NOMO-1 (cell line): Measurements from ENCODE around the gene INTU.
"Not testable (repeated sequence)": the region's sequence is repeated elsewhere in the genome, so short reads cannot be mapped to it uniquely, and the experiment has no call there.

Source experiments
- DNase-seq, 2 experiments: peaks; one replicate each; lab custom pipeline; 2025; ENCODE audit not compliant: unreplicated experiment in 2 of 2; lab: John Stamatoyannopoulos, UW

The INTU gene

DNA sequence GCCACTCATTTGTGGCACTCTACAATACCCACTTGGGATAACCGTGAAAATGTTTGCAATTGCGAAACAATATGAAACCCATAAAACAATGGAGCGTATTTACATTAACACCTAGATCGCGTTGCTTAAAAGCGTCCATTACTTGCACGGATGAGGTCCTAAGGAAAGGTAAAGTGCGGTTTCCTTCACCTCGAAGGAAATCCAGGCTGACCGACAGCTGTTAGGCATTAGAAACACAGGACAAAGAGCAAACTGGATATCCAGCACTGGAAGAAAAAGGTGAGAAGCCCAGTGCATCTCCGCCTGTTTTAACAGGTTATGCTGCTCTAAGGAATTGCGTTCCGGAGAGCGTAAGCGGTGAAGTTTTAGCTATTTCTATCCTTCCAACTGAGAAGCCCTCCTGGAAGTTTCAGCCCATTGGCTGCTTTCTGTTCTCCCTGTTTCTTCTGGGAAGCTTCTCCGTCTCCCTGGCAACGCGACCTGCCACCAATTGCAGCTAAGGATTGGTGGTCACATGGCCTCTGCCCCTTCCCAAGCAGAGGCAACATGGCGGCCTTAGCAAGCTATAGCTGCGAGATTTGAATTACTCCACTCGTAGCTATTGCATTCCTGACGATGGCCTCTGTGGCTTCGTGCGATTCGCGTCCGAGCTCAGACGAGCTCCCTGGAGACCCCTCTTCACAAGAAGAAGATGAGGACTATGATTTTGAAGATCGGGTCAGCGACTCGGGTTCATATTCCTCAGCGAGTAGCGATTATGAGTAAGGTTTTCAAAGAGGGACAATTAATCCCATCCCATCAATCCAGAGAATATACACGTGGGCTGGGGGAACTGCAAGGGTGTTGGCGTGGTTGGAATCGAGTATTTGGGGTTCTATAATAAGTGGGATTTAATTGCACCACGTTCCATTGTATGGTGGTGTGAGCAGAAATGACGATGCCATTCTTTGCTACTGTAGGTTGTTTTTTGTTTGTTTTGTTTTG lies at the start of gene INTU:
TSS of gene INTU (plus strand) at position 538 of the 984 bp plus-strand sequence. CDS start at position 616, 78 bp downstream.
- DNase-seq: no peak

DNA sequence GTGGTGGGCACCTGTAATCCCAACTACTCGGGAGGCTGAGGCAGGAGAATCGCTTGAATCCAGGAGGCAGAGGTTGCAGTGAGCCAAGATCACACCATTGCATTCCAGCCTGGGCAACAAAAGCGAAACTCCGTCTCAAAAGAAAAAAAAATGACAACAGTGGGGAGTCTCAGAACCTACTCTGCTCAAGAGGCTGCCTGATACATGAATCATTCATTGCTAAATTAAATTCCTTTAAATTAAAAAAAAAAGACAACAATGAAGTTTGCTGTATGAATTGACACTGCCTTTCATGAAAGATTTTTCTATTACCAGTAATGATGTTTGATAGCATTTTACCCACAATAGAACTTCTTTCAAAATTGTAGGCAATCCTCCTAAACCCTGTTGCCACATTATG lies 46.3 kb upstream of the INTU start:
- not testable (repeated sequence) for DNase-seq

DNA sequence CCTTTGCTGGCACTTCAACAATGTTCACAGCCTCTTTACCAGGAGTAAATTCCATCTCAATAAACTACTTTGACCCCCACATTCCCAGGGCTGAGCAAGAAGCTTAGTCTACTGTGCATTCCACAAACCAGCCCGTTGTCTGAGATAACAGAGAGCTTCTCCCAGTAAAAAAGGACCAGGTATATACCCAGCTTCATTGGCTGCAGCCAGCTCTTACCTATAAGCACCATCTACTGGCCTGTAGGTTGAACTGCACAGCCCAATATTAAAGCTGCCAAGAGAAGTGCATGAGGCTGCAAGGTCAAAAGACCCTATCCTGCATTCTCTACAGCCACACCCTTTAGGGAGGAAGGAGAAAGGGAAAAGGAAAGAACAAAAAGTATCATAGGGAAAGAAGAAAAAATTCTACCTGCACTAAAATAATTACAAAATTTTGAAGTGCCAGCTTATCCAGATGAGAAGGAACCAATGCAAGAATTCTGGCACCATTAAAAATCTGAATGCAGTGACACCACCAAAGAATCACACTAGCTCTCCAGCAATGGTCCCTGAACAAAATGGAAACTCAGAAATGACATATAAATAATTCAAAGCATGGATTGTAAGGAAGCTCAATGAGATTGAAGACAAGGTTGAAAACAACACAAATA lies 45.7 kb upstream of the INTU start:
- peak in 1 of 2 experiments; percentile 11 for DNase-seq

DNA sequence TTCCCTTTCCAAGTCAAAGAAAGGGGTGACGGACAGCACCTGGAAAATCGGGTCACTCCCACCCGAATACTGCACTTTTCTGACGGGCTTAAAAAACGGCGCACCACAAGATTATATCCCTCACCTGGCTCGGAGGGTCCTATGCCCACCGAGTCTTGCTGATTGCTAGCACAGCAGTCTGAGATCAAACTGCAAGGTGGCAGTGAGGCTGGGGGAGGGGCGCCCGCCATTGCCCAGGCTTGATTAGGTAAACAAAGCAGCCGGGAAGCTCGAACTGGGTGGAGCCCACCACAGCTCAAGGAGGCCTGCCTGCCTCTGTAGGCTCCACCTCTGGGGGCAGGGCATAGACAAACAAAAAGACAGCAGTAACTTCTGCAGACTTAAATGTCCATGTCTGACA lies 43.6 kb upstream of the INTU start:
- DNase-seq: not testable (repeated sequence)

DNA sequence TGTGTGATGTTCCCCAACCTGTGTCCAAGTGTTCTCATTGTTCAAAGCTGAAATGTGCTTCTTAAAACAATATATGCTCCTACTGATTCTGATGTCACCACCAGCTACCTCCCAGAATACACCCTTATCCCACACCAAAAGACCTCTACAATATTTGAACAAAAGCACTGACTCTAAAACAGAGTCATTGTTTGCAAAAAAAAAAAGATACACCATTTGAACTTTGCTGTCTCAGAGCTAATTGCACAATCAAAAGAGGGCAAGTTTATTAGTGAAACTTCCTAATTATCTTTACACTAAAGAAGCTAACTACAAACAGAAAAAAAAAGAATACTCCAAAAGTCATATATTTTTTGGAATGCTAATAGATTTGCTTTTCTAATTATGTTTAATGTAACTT lies 34.1 kb upstream of the INTU start:
- no peak for DNase-seq

DNA sequence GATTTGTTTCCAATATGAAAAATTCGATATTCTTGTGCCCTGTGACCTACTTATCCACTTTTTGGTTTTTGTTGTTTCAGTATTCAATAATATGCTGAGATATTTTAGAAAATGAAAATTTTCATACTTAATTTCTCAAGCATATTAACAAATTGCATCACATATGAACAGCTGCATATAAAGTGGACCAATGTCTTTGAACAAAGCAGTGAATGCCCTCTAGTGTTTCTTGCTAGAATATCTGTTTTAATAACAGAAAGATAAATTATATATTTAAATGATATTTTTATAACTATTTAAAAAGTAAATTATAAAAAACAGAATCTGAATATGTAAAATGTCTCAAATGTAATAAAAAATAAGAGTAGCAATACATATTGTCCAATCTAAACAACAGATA lies 31.7 kb upstream of the INTU start:
- peak in 1 of 2 experiments; percentile 16 for DNase-seq

DNA sequence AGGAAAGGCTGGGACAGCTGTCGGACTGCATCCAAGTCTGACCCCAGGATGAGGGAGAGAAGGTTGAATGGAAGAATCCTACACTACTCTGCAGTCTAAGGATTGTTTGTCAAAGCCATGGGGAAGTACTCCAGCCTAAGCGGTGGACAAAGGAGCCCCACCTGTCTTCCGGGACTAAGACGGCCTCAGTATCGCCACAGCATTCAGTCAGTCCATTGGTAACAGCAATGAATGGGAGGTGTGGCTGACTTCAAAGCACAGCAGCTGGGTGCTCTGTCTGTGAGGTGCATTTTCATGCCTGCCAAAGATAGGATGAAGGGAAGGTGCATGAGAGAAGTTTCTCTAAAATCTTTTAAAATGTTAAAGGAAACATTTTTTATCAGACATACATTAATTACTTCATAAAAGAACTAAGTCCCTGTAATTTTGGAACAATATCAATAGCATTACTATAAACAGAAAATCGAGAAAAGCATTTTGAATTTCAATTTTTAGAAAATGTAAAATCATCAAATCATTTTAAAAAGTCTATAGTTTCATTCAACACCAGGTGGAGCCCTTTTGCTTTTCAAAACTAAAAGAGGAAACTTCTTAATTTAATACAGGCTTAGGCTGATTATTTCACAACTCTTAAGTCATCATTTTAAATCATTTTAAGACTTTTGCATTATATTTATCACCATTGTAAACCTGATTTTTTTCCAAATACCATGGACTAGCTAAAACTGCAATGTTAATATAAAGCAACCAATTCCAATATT lies 27.6 kb upstream of the INTU start:
- peak; percentile 11 to 66 for DNase-seq

DNA sequence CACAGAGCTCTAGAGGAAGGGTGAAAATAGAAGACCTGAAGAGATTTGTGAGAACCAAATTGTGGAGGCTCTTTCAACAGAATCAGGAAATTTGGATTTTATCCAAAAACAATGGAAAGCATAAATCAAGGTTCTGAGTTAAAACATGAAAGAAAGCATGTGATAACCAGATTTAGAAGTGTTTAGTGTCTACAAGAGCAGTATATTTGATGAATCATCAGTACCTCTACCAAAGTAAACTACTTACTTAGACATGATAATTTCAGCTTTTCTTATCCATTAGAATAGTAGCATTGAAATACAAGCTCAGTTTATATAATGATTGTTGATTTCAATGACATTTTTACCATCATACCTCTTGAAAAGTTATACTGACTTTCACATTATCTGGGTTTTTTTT lies 25.9 kb upstream of the INTU start:
- no peak for DNase-seq

DNA sequence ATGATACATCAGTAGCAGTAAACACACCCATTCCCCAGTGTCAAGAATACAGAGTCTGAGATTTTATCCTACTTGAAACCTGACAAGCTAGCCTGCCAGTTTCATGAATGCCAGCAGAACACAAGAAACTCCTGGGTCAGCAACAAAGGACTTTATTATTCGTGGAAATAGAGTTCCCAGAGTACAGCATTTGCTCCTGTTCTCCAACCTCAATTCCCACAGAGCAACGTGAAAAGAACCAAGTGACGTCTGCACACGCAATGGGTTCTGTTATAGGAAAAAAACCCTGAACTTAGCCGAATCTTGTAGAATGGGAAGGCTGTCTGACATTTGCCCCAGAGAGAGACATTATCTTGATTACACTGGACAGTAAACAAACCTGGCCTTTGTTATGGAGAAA lies 23.3 kb upstream of the INTU start:
- DNase-seq: no peak

DNA sequence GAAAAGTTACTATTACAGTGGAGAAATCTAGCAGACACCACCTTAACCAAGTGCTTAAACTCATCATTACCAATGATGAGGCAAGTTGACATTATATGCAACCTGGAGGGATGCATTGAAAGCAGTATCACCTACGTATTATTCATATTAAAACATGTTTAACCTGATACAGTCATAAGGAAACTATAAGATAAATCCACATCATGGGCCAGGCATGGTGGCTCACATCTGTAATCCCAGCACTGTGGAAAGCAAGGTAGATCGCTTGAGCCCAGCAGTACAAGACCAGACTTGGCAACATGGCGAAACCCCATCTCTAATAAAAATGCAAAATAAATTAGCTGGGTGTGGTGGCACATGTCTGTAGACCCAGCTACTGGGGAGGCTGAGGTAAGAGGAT lies 22.3 kb upstream of the INTU start:
- no peak for DNase-seq

DNA sequence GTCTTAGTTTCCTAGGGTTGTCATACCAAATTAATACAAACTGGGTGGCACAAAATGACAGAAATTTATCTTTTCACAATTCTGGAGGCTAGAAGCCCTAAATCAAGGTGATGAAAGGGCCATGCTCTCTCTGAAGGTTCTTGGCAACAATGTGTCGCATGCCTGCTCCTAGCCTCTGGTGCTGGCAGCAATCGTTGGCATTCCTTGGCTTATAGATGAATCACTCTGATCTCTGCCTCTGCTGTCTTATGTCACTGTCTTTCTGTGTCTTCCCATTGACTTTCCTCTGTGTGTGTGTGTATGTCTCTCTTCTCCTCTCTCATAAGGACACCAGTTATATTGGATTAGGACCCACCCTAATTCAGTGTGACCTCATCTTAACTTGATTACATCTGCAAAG lies 15.9 kb upstream of the INTU start:
- no peak for DNase-seq

DNA sequence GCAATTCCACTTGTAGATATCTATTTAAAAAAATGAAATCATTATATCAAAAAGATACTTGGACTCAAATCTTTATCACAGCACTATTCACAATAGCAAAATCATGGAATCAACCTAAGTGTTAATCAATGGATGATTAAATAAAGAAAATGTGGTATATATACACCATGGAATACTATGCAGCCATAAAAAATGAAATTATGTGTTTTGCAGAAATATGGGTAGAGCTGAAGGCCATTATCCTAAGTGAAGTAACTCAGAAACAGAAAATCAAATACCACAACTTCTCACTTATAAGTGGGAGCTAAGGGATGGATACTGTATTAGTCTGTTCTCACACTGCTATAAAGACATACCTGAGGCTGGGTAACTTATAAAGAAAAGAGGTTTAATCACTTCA lies 14.3 kb upstream of the INTU start:
- DNase-seq: no peak

DNA sequence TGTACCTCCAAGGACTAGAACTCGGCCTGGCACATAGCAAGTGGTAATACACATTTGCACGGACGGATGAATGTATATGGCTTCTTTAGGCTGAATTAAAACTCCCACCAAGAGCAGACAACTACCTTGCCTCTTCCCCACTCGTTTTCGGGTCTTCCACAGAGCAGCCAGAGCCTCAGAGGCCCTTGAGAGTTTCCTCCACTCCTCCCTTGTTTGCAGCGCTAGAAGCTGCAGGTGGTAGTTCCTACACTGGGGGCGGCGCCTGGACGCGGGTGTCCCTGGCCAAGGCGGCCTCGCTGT lies 10.2 kb upstream of the INTU start:
- DNase-seq: no peak

DNA sequence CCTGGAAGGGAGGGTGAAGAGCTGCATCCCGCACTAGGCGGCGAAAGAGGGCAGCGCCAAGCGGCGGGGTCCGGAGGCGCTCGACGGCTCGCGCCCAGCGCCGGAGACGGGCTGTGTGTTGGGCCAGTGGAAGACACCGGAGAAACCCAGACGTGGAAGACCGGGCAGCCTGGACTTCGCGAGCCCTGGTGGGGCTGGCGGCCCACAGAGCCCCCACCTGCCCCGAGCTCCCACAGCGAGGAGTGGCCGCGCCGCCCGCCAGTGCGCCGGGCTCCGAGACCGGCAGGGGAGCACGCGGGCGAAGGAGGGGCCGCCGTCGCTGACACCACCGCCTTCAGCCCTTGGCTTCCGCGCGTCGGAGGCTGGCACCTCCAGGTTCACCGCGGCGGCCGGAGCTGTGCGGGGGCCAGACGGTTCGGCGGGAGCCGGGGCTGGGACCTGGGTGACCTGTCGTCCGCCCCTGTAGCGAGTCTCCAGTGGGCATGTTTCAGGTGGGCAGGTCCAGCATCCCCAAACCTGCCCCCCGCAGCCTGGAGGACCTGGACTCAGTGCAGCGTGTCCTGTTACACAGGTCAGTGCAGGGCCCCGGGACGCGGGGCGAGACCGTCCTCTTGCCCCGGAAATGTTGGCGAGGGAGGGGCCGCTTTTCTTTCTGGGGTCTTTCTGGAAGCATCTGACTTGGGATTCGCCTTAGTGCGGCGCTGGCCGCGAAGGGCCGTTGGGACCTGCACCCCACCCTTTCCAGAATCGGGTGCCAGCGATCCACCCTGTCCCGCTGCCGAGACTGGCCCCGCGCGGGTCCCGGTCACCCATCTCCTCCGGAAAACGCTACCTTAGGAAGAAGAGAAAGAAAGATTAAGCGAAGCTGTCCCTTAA lies 9.6 kb upstream of the INTU start:
- DNase-seq: no peak

DNA sequence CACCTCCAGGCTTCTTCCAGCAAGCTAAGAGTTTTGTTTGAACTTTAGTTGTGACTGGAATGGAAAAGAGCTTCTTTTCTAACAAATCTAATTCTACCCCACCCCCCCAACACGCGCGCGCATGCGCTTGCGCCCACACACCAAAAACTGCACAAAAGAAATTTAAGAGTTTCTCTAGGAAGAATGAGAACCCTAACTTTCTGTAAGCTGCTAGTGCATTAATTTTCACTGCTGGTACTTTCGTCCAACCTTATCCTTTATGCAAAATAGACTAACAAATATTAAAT lies 9.0 kb upstream of the INTU start:
- no peak for DNase-seq

DNA sequence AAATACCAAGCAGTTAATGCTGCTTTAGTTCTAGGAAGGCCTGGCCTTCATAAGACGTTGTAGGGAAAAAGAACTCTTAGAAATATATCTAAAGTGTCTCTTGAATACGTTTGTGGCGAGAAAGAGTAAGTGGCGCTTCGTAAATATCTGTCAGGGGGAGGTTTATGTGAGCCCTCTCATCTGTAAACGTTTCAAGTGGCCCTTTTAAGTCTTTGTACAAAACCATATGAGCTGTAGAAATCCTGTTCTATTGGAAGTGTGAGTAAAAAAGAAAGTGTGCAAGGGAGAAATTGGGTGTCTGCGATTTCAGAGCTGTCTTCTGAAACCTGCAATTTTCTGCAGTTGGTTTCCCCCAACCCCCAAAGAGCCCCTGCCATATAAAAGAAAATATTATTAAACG lies 8.6 kb upstream of the INTU start:
- no peak for DNase-seq

DNA sequence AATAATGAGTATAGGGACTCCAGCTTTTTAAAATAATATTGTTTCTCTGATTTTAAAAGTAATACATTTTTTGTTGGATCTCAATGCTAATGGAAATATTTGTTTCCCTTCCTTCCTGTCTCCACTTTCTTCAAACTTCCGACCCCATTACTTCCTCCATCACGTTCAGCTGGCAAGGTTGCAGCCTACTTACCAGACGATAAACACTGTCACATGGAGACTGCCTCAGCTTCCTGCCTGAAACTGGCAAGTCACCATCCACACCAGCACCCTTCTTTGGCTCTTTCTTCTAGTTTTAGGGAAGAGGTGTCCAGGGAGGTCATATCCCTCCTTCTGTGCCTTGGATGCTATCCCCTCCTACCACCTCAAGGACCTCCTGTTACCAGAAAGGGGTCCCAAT lies 3.4 kb upstream of the INTU start:
- no peak for DNase-seq

DNA sequence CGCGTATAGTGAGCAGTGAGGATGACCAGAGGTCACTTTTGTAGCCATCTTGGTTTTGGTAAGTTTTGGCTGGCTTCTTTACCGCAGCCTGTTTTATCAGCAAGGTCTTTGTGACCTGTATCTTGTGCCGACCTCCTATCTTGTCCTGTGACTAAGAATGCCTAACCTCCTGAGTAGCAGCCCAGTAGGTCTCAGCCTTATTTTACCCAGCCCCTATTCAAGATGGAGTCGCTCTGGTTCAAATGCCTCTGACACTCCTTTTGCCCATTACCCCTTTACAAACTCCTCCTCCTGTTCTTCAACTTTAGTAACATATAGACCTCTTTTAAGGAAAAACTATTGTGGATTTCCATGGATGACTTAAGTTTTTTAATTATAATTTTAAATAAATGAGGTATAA lies 2.6 kb upstream of the INTU start:
- DNase-seq: no peak

DNA sequence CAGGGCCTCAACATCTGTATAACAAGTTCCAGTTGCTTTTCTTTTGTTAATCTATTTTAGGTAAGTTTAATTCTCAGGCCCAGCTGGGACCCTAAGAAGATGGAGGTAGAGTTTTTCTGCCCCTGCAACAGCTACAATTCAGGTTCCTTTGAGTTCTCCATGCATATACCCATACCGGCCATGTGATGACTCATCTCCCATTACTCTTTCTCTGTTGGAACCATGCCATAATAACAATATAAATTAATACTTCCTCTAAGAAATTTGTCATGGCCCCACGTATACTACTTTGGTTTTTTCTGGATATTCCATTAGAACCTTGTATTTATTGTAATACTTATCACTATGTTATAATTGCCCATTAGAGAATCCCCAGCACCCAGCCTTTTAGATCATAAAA lies 1.3 kb upstream of the INTU start:
- no peak for DNase-seq

DNA sequence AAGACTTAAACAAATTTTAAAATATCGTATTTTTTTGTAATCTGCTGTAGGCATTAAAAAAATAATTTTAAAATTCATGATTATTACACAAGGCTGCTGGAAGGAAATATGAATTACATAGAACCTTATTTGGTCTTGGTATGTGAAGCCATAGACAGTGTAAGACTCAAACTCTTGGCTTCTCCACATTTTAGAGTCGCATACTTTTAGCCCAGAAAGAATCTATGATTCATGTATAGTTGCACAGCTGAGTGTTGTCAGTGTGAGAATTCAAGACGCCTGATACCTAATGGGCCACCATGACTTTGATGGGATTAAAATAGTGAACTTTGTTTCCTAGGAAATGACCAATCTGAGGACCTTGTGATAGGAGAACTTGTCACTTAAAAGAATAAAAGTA lies 1.4 kb downstream of the INTU start:
- DNase-seq: no peak

DNA sequence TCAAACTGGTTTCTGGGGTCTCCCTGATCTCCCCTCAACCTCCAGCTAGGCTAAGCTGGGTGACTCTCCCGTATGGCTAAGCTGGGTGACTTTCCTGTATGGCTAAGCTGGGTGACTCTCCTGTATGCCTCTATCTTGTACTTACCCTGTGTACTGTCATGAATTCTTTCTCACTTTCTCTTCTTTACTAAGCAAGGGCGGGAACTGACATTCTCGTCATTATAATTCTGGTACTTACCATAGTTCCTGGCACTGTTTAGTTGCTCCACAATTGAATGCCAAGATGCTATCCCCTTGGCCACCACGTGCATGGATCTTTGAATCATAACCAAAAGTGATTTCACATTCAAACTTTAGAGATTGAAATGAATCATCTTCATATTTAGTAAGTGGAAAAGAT lies 8.8 kb downstream of the INTU start:
- DNase-seq: no peak
